Endothelial cell of umbilical vein (primary cell): ENCODE measurements around the gene ABCB6. TPM values are rescaled to one million over a fixed set of nuclear protein-coding genes. Genes with fewer than 3 reads are reported as not detected.

Experiments used
- BruUV-seq: library from RNA; stranded (reverse); fragments of 400-500 nt; replicated peaks from 2 replicates; lab custom pipeline; 2021; lab: Mats Ljungman, UMichigan
- CTCF ChIA-PET: fragments of 300-600, 350-600 bp; sonication (Branson Sonifier 250); formaldehyde crosslinking; loops from one replicate; lab custom pipeline; 2021; ENCODE audit warnings: antibody characterized with exemption, inconsistent platforms; lab: Charles Lee
- POLR2A ChIA-PET: fragments of 300-600, 350-600 bp; sonication (Branson Sonifier 250); formaldehyde crosslinking; loops from one replicate; lab custom pipeline; 2021; ENCODE audit warnings: antibody characterized with exemption, inconsistent platforms; lab: Charles Lee
- DNase-seq: peaks from one replicate; pipeline ENCODE4 v3.0.0-alpha.2; 2011; ENCODE audit warnings: low read depth, low spot score
- FAIRE-seq: peaks from 2 replicates; lab custom pipeline; 2011; peaks lifted over from hg19 to GRCh38; lab: Jason Lieb, UNC
- H2AFZ ChIP-seq: 2 replicates; pipeline ENCODE4 v1.6.0; 2012; ENCODE audit warnings: low read depth, low read length, control low read depth, inconsistent platforms
- H3K27ac ChIP-seq: 2 replicates; pipeline ENCODE4 v1.5.1; 2011; ENCODE audit warnings: low read depth, mild to moderate bottlenecking, control low read depth, low read length, moderate library complexity; ENCODE audit not compliant: insufficient read depth
- H3K27me3 ChIP-seq, 2 experiments: 2 replicates each; pipeline versions ENCODE4 v1.6.0 to v1.6.1; 2011; ENCODE audit warnings: low read length in 2 of 2, mixed read lengths in 1 of 2; ENCODE audit not compliant: control insufficient read depth in 2 of 2, insufficient read depth in 2 of 2
- H3K36me3 ChIP-seq, 2 experiments: 2 replicates in 1 of 2; 3 replicates in 1 of 2; pipeline ENCODE4 v1.5.1; 2011; ENCODE audit warnings: low read length in 2 of 2, mild to moderate bottlenecking in 1 of 2, moderate library complexity in 1 of 2; ENCODE audit not compliant: control insufficient read depth in 2 of 2, insufficient read depth in 2 of 2; ENCODE audit errors: extremely low read depth in 1 of 2
- H3K4me1 ChIP-seq: 3 replicates; pipeline ENCODE4 v1.5.1; 2011; ENCODE audit warnings: mild to moderate bottlenecking, low read length; ENCODE audit not compliant: control insufficient read depth, insufficient read depth; ENCODE audit errors: extremely low read depth
- H3K4me2 ChIP-seq: 2 replicates; pipeline ENCODE4 v1.6.1; 2011; ENCODE audit warnings: low read length, control low read depth, mixed read lengths; ENCODE audit not compliant: insufficient read depth
- H3K4me3 ChIP-seq, 3 experiments: fragments of 200-600 bp in 1 of 3; sonication (generic), shearing (Covaris generic) in 1 of 3; replicated peaks in 1 of 3; 2 replicates each; pipeline ENCODE4 v1.5.1; 2011 to 2016; ENCODE audit warnings: control low read depth in 3 of 3, low read length in 3 of 3, mild to moderate bottlenecking in 2 of 3, inconsistent platforms in 1 of 3, low read depth in 1 of 3, moderate library complexity in 1 of 3; ENCODE audit not compliant: insufficient read depth in 1 of 3
- H3K79me2 ChIP-seq: 2 replicates; pipeline ENCODE4 v1.6.0; 2012; ENCODE audit warnings: low read length, inconsistent platforms; ENCODE audit not compliant: control insufficient read depth, insufficient read depth
- H3K9ac ChIP-seq: replicated peaks from 2 replicates; pipeline ENCODE3; 2011; ENCODE audit warnings: low read length, control low read depth; ENCODE audit not compliant: insufficient read depth; ENCODE audit errors: extremely low read depth
- H3K9me1 ChIP-seq: replicated peaks from 3 replicates; pipeline ENCODE4 v1.6.0; 2011; ENCODE audit warnings: mild to moderate bottlenecking, low read length; ENCODE audit not compliant: control insufficient read depth, insufficient read depth; ENCODE audit errors: extremely low read depth
- H3K9me3 ChIP-seq: replicated peaks from 2 replicates; pipeline ENCODE4 v1.5.1; 2012; ENCODE audit warnings: low read length, inconsistent platforms; ENCODE audit not compliant: control insufficient read depth, insufficient read depth
- H4K20me1 ChIP-seq: replicated peaks from 2 replicates; pipeline ENCODE3; 2011; ENCODE audit warnings: mild to moderate bottlenecking, low read length; ENCODE audit not compliant: control insufficient read depth, insufficient read depth; ENCODE audit errors: extremely low read depth
- EZH2 ChIP-seq: IDR thresholded peaks from 2 replicates; pipeline ENCODE4 v1.6.1; 2012; ENCODE audit warnings: borderline replicate concordance, low read depth, mild to moderate bottlenecking, moderate library complexity, low read length, inconsistent platforms; ENCODE audit not compliant: severe bottlenecking
- FOS ChIP-seq: IDR thresholded peaks from 2 replicates; pipeline ENCODE4 v1.6.1; 2011; ENCODE audit warnings: mild to moderate bottlenecking, low read length, moderate library complexity, borderline replicate concordance; ENCODE audit not compliant: insufficient read depth
- GATA2 ChIP-seq: IDR thresholded peaks from 2 replicates; pipeline ENCODE4 v1.7.0; 2011; ENCODE audit warnings: low read depth, mild to moderate bottlenecking, moderate library complexity, mixed read lengths, low read length; ENCODE audit not compliant: insufficient read length, insufficient read depth
- JUN ChIP-seq: IDR thresholded peaks from 2 replicates; pipeline ENCODE4 v1.6.1; 2011; ENCODE audit warnings: borderline replicate concordance, low read depth; ENCODE audit not compliant: insufficient read length, insufficient read depth
- MYC ChIP-seq: IDR thresholded peaks from one replicate; pipeline ENCODE4 v1.6.1; 2011; ENCODE audit warnings: mild to moderate bottlenecking, low read depth, low read length
- POLR2A ChIP-seq: IDR thresholded peaks from 2 replicates; pipeline ENCODE4 v1.6.1; 2012; ENCODE audit warnings: low read depth, mild to moderate bottlenecking, control low read depth, low read length
- POLR2AphosphoS5 ChIP-seq: IDR thresholded peaks from 2 replicates; pipeline ENCODE4 v1.6.1; 2012; ENCODE audit warnings: low read depth, mild to moderate bottlenecking, control low read depth, low read length, moderate library complexity; ENCODE audit not compliant: insufficient read depth
- dilution Hi-C: fragments of 300-500 bp; cut with MboI; formaldehyde crosslinking; loops from one replicate; pipeline ENCODE4 v1.15.0; 2019; ENCODE audit warnings: low sequenced_read_pairs; ENCODE audit not compliant: extremely low pct_ligation_motif_present
- intact Hi-C: fragments of 100-400 bp; cut with micrococcal nuclease; formaldehyde crosslinking; loops from one replicate; pipeline ENCODE4 v1.10.0; 2022
- polyA plus RNA-seq, 4 experiments: library from polyadenylated mRNA; depleted of rRNA in 3 of 4; stranded (reverse) in 3 of 4; unstranded in 1 of 4; fragments of >200 nt; gene quantifications; 2 replicates each; pipeline versions ENCODE4 v1.2.1 to v1.2.3, GENCODE V29; 2011 to 2012; ENCODE audit warnings: missing spikeins in 1 of 4
- total RNA-seq: library from RNA; stranded (reverse); gene quantifications from 2 replicates; pipeline ENCODE4 v1.2.3, GENCODE V29; 2021
- TF ChIP-seq, protein P1 (sequence below), 2 donors: IDR thresholded peaks; 1 replicate in 1 of 2; 2 replicates in 1 of 2; pipeline ENCODE4 v1.5.1; 2011; ENCODE audit warnings: low read length in 2 of 2, mild to moderate bottlenecking in 2 of 2, moderate library complexity in 2 of 2, control low read depth in 1 of 2, inconsistent platforms in 1 of 2, low read depth in 1 of 2; ENCODE audit not compliant: insufficient read depth in 1 of 2; ENCODE audit errors: extremely low read depth in 1 of 2
- TF ChIP-seq, protein P2 (sequence below): IDR thresholded peaks from 2 replicates; pipeline ENCODE4 v1.6.1; 2011; ENCODE audit not compliant: insufficient read depth, insufficient read length

Gene ABCB6
- total and polyA plus RNA-seq, 2 donors (not counting 3 experiments of a cell fraction or from before 2014, with no cell fraction given): 25.7 to 32.5 TPM

DNA sequence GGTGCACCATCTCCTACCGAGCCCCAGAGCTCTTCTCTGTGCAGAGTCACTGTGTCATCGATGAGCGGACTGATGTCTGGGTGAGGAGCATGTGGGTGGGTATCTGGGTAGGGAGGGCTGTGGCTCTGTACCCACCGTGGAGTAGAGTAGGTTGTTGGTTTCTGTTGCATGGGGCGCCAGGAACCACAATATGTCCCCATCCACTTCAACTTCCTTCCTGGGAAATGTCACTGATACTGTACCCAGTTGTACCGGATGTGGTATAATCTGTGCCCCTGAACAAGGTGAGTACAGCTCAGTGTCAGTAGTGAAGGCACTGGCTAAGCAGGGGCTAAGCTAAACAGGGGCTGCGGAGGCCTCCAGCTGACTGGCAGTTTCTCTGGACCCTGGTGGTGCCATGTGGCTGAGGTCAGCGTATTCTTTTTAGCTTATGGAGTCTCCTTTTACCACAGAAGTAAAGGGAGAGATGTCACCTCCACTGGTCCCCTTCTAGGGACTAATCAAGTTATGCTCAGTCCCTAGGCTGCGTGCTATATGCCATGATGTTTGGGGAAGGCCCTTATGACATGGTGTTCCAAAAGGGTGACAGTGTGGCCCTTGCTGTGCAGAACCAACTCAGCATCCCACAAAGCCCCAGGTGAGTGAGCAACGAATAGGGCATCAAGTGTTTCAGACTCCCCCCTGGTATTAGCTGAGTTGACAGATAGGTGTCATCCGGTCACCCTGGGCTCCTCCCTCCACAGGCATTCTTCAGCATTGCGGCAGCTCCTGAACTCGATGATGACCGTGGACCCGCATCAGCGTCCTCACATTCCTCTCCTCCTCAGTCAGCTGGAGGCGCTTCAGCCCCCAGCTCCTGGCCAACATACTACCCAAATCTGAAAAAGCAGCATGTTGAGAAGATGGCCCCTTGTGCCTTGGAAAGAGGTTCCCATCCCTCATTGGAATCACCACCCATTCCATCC lies 29.2 kb upstream of the ABCB6 start:
- H3K4me1 ChIP-seq: peaks cover 38% of the 10 kb centered on the region

More for the DNA sequence above, 29.2 kb upstream of the ABCB6 start:
- CTCF ChIA-PET: interaction anchor here (2.2 to 3.3 kb wide), 3 partner anchors 30 to 77 kb away, joined by 8 to 25 read pairs (median 17); partner anchors contain the start of gene DNAJB2
- TF ChIP-seq MYC (no peak), JUN (no peak), GATA2 (no peak), EZH2 (no peak), POLR2AphosphoS5 (no peak), FOS (no peak), POLR2A (no peak)
- TF ChIP-seq, protein P1, sequence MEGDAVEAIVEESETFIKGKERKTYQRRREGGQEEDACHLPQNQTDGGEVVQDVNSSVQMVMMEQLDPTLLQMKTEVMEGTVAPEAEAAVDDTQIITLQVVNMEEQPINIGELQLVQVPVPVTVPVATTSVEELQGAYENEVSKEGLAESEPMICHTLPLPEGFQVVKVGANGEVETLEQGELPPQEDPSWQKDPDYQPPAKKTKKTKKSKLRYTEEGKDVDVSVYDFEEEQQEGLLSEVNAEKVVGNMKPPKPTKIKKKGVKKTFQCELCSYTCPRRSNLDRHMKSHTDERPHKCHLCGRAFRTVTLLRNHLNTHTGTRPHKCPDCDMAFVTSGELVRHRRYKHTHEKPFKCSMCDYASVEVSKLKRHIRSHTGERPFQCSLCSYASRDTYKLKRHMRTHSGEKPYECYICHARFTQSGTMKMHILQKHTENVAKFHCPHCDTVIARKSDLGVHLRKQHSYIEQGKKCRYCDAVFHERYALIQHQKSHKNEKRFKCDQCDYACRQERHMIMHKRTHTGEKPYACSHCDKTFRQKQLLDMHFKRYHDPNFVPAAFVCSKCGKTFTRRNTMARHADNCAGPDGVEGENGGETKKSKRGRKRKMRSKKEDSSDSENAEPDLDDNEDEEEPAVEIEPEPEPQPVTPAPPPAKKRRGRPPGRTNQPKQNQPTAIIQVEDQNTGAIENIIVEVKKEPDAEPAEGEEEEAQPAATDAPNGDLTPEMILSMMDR (IDR thresholded peaks at IDR 0.05; ENCODE audit: extremely low read depth in 1 of 2, insufficient read depth in 1 of 2, low read depth in 1 of 2, low read length in 2 of 2): no peak
- TF ChIP-seq, protein P2, sequence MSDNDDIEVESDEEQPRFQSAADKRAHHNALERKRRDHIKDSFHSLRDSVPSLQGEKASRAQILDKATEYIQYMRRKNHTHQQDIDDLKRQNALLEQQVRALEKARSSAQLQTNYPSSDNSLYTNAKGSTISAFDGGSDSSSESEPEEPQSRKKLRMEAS: no peak
- H3K27ac ChIP-seq: no peak overlapping the region
- H3K4me3 ChIP-seq: no peak overlapping the region
- H2AFZ ChIP-seq: no peak overlapping the region
- H3K79me2 ChIP-seq: peaks cover 15% of the 10 kb centered on the region
- no peak overlapping the region for H3K4me2 ChIP-seq
- FAIRE-seq (no peak), DNase-seq (no peak)
- intact Hi-C loops (no loop called here), dilution Hi-C loops (no loop called here)
- H3K27me3 ChIP-seq: no peaks in the 10 kb centered on the region
- peaks cover 2% of the 10 kb centered on the region in 2 experiments for H3K36me3 ChIP-seq
- BruUV-seq: no TSS peak
- H3K9ac ChIP-seq: no peak overlapping the region
- H4K20me1 ChIP-seq: no peaks in the 10 kb centered on the region
- no peaks in the 10 kb centered on the region for H3K9me1 ChIP-seq
- no peaks in the 10 kb centered on the region for H3K9me3 ChIP-seq
- POLR2A ChIA-PET: interaction anchor here (1.0 kb wide), 2 partner anchors 30 to 71 kb away, joined by 3 to 7 read pairs; partner anchors contain the start of gene CNPPD1
